Measurements from ENCODE around the gene SERPINC1.
"Not testable (repeated sequence)": the region's sequence is repeated elsewhere in the genome, so short reads cannot be mapped to it uniquely, and the experiment has no call there.

SERPINC1 gene

GRCh38 chr1:173917149-173917548, at the start of gene SERPINC1:
SERPINC1 (minus strand) TSS chr1:173917327; CDS start chr1:173917259, 68 bp downstream.
- no peak for DNase-seq (ENCODE audit: low read depth, low spot score)

DNA sequence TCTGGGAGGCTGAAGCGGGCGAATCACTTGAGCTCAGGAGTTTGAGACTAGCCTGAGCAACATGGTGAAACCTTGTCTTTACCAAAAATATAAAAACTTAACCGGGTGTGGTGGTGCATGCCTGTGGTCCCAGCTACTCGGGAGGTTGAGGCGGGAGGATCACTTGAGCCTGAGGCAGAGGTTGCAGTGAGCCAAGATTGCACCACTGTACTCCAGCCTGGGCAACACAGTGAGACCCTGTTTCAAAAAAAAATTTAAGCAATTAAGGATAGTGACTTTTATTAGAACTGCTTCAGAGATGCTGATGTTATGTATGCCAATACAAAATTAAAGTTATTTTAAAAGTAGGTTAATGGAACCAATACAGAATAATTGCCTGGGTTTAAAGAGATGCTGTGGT, 48.8 kb upstream of the SERPINC1 start:
- not testable (repeated sequence) for DNase-seq (ENCODE audit: low read depth, low spot score)

- no peak for DNase-seq (ENCODE audit: low read depth, low spot score)
Observed at GRCh38 chr1:173963477-173963876, 46.4 kb upstream of the SERPINC1 start.

- no peak for DNase-seq (ENCODE audit: low read depth, low spot score)
Observed at GRCh38 chr1:173960625-173961024, 43.5 kb upstream of the SERPINC1 start.

GRCh38 chr1:173954179-173954578, 37.1 kb upstream of the SERPINC1 start:
- DNase-seq (ENCODE audit: low read depth, low spot score) = no peak

DNA sequence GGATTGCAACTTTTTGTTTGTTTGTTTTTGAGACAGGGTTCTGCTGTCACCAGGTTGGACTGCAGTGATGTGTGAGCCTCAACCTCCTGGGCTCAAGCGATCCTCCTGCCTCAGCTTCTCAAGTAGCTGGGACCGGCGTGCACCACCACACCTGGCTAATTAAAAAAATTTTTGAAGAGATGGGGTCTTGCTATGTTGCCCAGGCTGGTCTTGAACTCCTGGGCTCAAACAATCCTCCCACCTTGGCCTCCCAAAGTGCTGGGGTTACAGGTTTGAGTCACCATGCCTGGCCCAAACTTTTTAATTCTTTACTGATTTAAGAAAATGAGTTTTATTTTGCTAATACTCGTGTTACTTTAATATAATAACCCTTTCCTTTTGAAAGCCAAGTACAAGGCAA, 31.5 kb upstream of the SERPINC1 start:
- DNase-seq (ENCODE audit: low read depth, low spot score) = no peak

DNA sequence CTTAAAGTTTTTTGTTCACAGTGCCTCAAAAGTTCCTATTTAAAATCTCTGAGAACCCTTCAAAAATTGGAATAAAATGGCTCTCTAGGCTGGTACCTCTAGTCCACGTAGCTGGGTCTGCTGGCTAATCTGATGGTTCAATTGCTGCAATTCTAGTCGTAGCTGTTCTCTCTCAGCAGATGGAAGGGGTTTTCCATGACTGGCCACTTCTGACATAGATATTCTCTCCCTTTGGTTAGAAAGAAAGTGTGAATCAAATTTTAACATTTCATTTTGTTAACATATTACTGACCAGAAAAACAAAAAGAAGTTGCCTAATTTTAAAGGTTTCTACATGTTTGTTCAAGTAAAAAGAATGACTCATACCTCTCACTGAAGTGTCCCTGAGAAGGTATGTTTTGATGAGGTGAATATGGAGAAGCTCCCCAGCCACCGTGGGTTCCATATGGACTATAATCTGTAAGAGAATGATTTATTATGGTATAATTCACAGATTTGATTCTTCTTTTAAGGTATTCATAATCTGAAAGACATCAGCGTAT, 29.3 kb upstream of the SERPINC1 start:
- no peak for DNase-seq (ENCODE audit: low read depth, low spot score)

DNA sequence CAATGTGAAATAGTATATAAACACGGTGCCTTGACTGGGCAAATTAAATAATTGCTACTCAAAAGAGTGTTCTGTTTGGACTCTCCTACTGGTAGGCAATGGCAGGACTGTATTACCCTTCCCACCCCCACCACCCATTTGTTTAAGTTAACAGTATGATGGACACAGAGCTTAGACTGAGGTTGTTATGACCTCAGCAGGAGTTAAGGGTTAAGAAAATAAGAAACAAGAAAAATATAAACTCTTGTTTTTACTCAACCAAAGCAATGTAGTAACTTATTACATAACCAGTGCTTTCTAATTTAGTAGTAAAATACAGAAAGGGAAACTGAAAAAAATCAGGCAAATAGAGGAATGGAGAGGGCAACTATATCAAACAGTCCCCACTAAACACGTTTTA, 19.9 kb upstream of the SERPINC1 start:
- DNase-seq (ENCODE audit: low read depth, low spot score) = no peak

DNA sequence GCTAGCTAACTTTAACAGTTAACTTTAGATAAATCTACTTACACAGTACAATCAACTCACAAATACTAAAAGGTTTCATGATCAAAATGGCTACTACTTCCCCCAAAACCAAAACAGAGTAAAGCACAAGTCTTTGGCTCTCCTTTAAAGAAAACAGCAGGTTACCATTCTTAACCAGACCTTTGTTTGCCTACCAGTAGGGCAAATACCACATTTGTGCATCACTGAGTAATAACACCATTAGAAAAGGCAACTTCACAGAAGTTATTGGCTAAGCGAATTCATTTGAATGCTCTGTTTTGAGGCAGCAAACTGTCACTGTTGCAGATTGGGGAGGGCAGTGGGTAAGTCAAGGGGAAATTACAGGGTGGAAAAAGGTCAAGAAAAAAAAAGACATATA, 17.3 kb upstream of the SERPINC1 start:
- no peak for DNase-seq (ENCODE audit: low read depth, low spot score)

DNA sequence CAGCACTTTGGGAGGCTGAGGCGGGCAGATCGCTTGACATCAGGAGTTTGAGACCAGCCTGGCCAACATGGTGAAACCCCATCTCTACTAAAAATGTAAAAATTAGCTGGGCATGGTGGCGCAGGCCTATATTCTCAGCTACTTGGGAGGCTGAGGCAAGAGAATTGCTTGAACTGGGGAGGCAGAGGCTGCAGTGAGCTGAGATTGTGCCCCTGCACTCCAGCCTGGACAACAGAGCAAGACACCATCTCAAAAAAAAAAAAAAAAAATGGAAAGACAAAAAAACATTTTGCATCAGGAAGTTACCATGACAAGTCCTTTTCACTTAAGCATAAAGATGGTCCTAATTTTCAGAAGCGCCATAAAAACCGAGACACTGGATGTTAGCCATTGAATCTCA, 13.4 kb upstream of the SERPINC1 start:
- DNase-seq (ENCODE audit: low read depth, low spot score) = not testable (repeated sequence)

- DNase-seq (ENCODE audit: low read depth, low spot score) = no peak
Observed at GRCh38 chr1:173925306-173926242, 8.4 kb upstream of the SERPINC1 start.

GRCh38 chr1:173920861-173921260, 3.7 kb upstream of the SERPINC1 start:
- DNase-seq (ENCODE audit: low read depth, low spot score) = no peak

GRCh38 chr1:173917635-173918493, 737 bp upstream of the SERPINC1 start:
- DNase-seq (ENCODE audit: low read depth, low spot score) = no peak

DNA sequence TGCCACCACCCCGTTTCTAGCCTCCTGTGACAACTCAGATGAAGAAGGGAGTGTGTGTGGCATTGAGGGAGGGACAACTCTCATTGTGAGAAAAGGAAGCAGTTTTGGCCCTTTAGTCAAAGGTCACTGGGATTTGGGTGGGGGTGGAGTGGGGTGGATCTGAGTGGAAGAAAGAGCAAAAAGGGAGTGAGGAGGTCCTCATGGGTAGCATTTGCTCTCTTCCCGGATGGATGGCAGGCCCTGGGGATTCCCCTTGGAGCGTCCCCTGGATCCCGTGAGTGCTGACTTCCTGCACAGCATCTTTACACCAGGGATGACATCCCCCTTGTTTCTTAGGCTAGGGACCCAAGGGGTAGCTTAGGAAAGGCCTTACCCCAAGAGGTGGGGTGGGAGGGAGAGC, 460 bp downstream of the SERPINC1 start:
- DNase-seq (ENCODE audit: low read depth, low spot score) = no peak

DNA sequence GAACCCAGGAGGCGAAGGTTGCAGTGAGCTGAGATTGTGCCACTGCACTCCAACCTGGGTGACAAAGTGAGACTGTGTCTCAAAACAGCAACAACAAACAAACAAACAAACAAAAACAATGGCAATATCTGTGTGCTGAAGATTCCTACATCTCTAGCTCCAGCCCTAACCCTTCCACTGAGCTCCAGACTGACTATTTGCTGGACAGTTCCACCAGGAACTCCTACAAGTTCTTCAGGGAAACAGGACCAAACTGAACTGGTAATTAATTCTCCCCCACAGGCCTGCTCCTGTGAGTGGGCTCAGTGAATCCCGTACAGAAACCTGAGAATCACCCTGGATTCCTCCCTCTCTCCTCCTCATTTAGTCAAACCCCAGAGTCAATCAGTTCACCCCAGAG, 1.5 kb downstream of the SERPINC1 start:
- no peak for DNase-seq (ENCODE audit: low read depth, low spot score)

DNA sequence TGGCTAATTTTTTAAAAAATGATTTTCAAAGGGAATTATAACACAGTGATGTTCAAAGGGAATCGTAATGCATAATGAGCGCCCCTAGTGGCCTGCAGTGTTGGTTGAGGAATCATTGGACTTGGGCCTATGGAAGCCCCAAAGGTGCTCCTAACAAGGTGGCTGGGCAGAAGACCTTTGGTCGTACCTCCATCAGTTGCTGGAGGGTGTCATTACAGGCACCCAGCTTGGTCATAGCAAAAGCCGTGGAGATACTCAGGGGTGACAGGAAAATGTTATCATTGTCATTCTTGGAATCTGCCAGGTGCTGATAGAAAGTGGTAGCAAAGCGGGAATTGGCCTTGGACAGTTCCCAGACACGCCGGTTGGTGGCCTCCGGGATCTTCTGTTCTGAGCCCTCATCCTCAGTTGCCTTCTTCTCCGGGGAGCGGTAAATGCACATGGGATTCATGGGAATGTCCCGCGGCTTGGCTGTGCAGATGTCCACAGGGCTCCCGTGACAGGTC, 2.7 kb downstream of the SERPINC1 start:
- DNase-seq (ENCODE audit: low read depth, low spot score) = no peak

DNA sequence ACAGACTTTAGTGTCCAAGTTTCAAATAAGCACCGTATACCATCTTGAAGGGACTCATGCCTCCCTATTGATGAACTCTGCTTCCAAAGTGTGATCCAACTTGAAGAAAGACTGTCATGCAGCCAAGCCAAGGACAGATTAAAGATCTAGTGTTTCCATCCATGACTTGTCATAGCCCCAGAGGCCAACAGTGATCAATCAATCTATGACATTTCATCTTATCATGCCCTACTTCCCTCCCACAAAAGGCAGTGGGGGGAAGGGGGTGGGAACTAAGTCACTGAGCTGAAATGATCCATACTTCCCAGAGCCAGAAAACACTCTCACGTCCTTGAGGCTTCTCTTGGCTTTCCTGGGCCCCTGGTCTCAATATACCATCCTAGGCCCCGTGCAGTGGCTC, 4.0 kb downstream of the SERPINC1 start:
- DNase-seq (ENCODE audit: low read depth, low spot score) = no peak

GRCh38 chr1:173903827-173904531, 13.1 kb downstream of the SERPINC1 start:
- DNase-seq (ENCODE audit: low read depth, low spot score) = no peak

- DNase-seq (ENCODE audit: low read depth, low spot score) = no peak
Observed at GRCh38 chr1:173900992-173901391, 16.1 kb downstream of the SERPINC1 start.

GRCh38 chr1:173900427-173900826, 16.7 kb downstream of the SERPINC1 start:
- DNase-seq (ENCODE audit: low read depth, low spot score) = no peak

GRCh38 chr1:173894189-173894588, 22.9 kb downstream of the SERPINC1 start:
- DNase-seq (ENCODE audit: low read depth, low spot score) = no peak
